ENCODE results near the gene HAUS8.

The HAUS8 gene

GRCh38 chr19:17052439-17052838 lies 22.8 kb downstream of the HAUS8 start:
- Histone ChIP-seq H3K9me2 (replicated peaks; ENCODE audit: insufficient read depth, low read length) (no peaks in the 10 kb centered on the region), H3K27ac (ENCODE audit: low read depth, low read length) (no peak overlapping the region), H3K9me3 (ENCODE audit: insufficient read depth, low read length) (no peaks in the 10 kb centered on the region), H4K20me1 (ENCODE audit: low read depth, low read length) (no peaks in the 10 kb centered on the region), H2AFZ (ENCODE audit: low read depth, low read length, severe bottlenecking) (no peak overlapping the region), H3K4me3 (ENCODE audit: insufficient read depth, low read length, poor library complexity, severe bottlenecking) (no peak overlapping the region), H3K4me2 (ENCODE audit: low read depth, low read length, poor library complexity, severe bottlenecking) (no peak overlapping the region), H3K27me3 (ENCODE audit: low read length) (no peaks in the 10 kb centered on the region), H3K79me2 (ENCODE audit: insufficient read depth, low read length) (no peaks in the 10 kb centered on the region), H3F3A (ENCODE audit: insufficient read depth) (0 out of 2 replicates have a peak, but pooled peaks cover 9% of the 10 kb centered on the region), H3K36me3 (ENCODE audit: low read length) (peaks cover 3% of the 10 kb centered on the region; the same call in 1 of the 2 replicates), H3K9ac (ENCODE audit: low read length) (no peak overlapping the region)
- TF ChIP-seq EZH2phosphoT487 (conservative IDR thresholded peaks at IDR 0.05; ENCODE audit: low read length): no peak
- TF ChIP-seq CTCF (IDR thresholded peaks at IDR 0.05; ENCODE audit: insufficient read depth, low read length, poor library complexity, severe bottlenecking): peak; percentile 22

GRCh38 chr19:17049711-17050280 lies 25.5 kb downstream of the HAUS8 start:
- TF ChIP-seq EZH2phosphoT487 (conservative IDR thresholded peaks at IDR 0.05; ENCODE audit: low read length) (no peak), CTCF (IDR thresholded peaks at IDR 0.05; ENCODE audit: insufficient read depth, low read length, poor library complexity, severe bottlenecking) (no peak)
- Histone ChIP-seq H2AFZ (ENCODE audit: low read depth, low read length, severe bottlenecking) (no peak overlapping the region), H3F3A (ENCODE audit: insufficient read depth) (0 out of 2 replicates have a peak, but pooled peaks cover 9% of the 10 kb centered on the region), H3K9me2 (replicated peaks; ENCODE audit: insufficient read depth, low read length) (no peaks in the 10 kb centered on the region), H3K9me3 (ENCODE audit: insufficient read depth, low read length) (no peaks in the 10 kb centered on the region), H3K27ac (ENCODE audit: low read depth, low read length) (no peak overlapping the region), H3K4me2 (ENCODE audit: low read depth, low read length, poor library complexity, severe bottlenecking) (no peak overlapping the region), H3K36me3 (ENCODE audit: low read length) (peaks cover 3% of the 10 kb centered on the region; the same call in 1 of the 2 replicates), H3K79me2 (ENCODE audit: insufficient read depth, low read length) (no peaks in the 10 kb centered on the region), H4K20me1 (ENCODE audit: low read depth, low read length) (no peaks in the 10 kb centered on the region), H3K4me3 (ENCODE audit: insufficient read depth, low read length, poor library complexity, severe bottlenecking) (no peak overlapping the region), H3K9ac (ENCODE audit: low read length) (no peak overlapping the region), H3K27me3 (ENCODE audit: low read length) (no peaks in the 10 kb centered on the region)

GRCh38 chr19:17048885-17049453 lies 26.3 kb downstream of the HAUS8 start:
- H4K20me1 ChIP-seq (ENCODE audit: low read depth, low read length): no peaks in the 10 kb centered on the region
- no peak overlapping the region for H3K4me3 ChIP-seq (ENCODE audit: insufficient read depth, low read length, poor library complexity, severe bottlenecking)
- no peak for TF ChIP-seq CTCF (IDR thresholded peaks at IDR 0.05; ENCODE audit: insufficient read depth, low read length, poor library complexity, severe bottlenecking)
- no peak for TF ChIP-seq EZH2phosphoT487 (conservative IDR thresholded peaks at IDR 0.05; ENCODE audit: low read length)
- peaks cover 3% of the 10 kb centered on the region; the same call in 1 of the 2 replicates for H3K36me3 ChIP-seq (ENCODE audit: low read length)
- 0 out of 2 replicates have a peak, but pooled peaks cover 9% of the 10 kb centered on the region for H3F3A ChIP-seq (ENCODE audit: insufficient read depth)
- H3K27me3 ChIP-seq (ENCODE audit: low read length): no peaks in the 10 kb centered on the region
- H3K79me2 ChIP-seq (ENCODE audit: insufficient read depth, low read length): no peaks in the 10 kb centered on the region
- H3K9me3 ChIP-seq (ENCODE audit: insufficient read depth, low read length): no peaks in the 10 kb centered on the region
- H3K9me2 ChIP-seq (replicated peaks; ENCODE audit: insufficient read depth, low read length): no peaks in the 10 kb centered on the region
- H3K27ac ChIP-seq (ENCODE audit: low read depth, low read length): no peak overlapping the region
- no peak overlapping the region for H2AFZ ChIP-seq (ENCODE audit: low read depth, low read length, severe bottlenecking)
- no peak overlapping the region for H3K9ac ChIP-seq (ENCODE audit: low read length)
- H3K4me2 ChIP-seq (ENCODE audit: low read depth, low read length, poor library complexity, severe bottlenecking): no peak overlapping the region
